GM21619 (cell line): ENCODE results near the gene HDAC4.
A peak's percentile ranks its signal among the peaks of the same experiment; 100 is the strongest.

Source experiments
- ATAC-seq: cut with Tn5 transposase; IDR thresholded peaks from one replicate; pipeline ENCODE4 v1.9.1; 2021; ENCODE audit not compliant: unreplicated experiment

HDAC4 gene

DNA sequence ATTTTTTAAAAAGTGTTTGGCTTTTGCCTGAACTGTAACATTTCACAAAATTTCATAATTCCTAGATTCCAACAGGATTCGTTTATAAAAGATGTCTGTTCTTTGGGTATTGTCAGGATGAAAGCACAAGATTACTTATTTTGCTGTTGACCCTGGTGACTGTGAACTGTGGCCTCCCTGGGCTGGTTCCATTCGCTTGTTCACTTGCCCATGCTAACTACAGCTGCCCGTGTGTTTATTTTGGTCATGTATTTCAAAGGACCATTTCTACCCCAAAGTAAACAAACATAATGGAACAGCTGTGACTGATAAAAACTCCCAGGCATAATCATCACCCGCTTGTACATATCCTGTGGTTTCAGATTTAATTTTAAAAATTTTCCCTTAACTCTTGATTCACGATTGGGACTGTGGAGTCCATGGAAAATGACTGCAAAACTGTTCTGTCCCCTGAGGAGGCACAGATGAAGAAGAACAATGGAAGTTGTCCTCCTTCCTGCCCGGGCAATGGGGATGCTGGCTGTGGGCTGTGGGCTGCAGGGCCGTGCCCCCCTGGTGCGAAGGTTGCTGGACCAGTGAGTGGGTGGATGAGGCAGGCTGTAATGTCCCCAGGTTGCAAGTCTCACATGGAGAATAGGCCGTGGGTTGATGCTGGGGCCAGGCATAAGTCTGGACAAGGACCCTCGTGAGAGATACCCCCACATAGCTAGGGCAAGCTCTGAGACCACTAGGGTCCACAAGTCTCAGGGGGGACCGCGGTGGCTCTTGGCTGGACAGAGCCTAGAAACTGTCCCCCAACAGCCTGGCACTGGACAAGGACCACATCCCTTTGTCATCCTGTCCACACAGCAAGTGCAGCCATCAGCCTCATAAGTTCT lies 28.9 kb upstream of the HDAC4 start:
- no peak for ATAC-seq

- ATAC-seq, result no peak
These were observed 24.8 kb upstream of the HDAC4 start for GRCh38 chr2:239425631-239426030.

DNA sequence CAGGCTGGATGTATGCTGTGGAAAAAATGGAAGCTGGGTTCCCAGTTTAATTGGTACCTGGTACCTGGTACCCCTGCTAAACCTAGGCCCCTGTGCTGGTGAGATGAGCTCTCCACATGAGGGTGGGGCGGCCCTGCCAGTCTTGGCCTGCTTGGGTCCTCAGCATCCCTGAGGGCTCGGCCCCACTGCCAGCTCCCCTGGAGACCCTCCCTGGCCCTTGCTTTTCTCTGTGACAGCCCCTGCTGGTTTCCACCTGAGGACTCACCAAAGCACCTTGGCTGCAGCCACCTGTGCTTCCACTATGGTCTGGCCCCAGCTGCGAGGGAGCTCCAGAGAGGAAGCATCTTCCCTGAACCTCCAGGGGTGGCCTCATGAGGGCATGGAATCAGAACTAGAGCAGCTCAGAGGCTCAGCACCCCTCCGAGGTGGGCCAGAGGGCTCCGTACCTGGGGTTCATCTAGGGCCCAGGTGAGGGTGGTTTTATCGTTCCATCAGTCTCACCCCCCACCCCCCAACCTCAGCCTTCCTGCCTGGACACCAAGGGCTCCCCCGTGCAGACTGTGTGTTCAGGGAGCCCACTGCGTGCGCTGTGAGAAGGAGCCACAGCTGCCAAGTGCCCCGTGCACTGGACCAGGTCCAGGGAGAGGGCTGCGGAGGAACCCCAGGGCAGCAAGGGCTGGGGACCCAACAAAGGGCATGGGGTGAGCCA lies 23.7 kb upstream of the HDAC4 start:
- ATAC-seq, result no peak

GRCh38 chr2:239423551-239423950 lies 22.7 kb upstream of the HDAC4 start:
- ATAC-seq, result no peak

- no peak for ATAC-seq
These were observed 21.0 kb upstream of the HDAC4 start for GRCh38 chr2:239421851-239422250.

GRCh38 chr2:239420082-239420481 lies 19.3 kb upstream of the HDAC4 start:
- ATAC-seq, result no peak

GRCh38 chr2:239418918-239419317 lies 18.1 kb upstream of the HDAC4 start:
- ATAC-seq, result no peak

- no peak for ATAC-seq
These were observed 12.2 kb upstream of the HDAC4 start for GRCh38 chr2:239412905-239413603.

GRCh38 chr2:239411549-239412319 lies 10.9 kb upstream of the HDAC4 start:
- no peak for ATAC-seq

- no peak for ATAC-seq
These were observed 10.3 kb upstream of the HDAC4 start for GRCh38 chr2:239411117-239411516.

- ATAC-seq, result no peak
These were observed 9.2 kb upstream of the HDAC4 start for GRCh38 chr2:239409976-239410375.

GRCh38 chr2:239407112-239407511 lies 6.3 kb upstream of the HDAC4 start:
- ATAC-seq, result no peak

DNA sequence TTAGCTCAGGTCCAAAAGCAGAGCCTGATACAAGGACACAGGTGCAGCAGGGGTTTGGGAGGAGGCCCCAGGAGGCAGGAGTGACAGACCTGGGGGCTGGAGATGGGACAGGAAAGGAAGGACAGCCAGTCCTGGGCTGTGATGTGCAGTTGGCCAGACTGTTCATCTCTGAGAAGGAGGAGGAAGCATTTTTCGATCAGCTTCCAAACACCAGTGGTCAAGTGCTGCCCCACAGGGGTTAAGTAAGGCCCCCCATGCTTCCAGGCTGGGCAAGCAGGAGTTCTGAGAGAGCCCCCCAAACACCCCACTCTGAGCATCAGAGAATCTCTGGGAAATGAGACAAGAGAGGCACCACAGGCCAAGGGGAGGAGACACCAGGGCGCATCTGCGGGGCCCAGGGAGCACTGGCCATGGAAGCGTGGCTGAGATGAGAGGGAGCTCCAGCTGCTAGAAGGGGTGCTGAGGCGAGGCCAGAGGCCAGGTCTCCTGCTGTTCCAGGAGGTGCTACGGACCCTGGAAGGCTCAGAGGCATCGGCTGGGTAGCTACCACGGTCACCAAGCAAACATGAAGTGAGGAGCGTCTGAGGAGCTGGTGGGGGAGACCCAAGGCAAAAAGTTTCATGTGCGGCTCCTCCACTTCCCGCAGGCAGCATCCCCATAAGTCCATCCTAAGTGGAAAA lies 5.6 kb upstream of the HDAC4 start:
- no peak for ATAC-seq

- no peak for ATAC-seq
These were observed 4.3 kb upstream of the HDAC4 start for GRCh38 chr2:239405071-239405470.

- no peak for ATAC-seq
These were observed 1.8 kb upstream of the HDAC4 start for GRCh38 chr2:239402666-239403065.

- ATAC-seq, result peak; percentile 7
These were observed 1.0 kb upstream of the HDAC4 start for GRCh38 chr2:239401881-239402233.

DNA sequence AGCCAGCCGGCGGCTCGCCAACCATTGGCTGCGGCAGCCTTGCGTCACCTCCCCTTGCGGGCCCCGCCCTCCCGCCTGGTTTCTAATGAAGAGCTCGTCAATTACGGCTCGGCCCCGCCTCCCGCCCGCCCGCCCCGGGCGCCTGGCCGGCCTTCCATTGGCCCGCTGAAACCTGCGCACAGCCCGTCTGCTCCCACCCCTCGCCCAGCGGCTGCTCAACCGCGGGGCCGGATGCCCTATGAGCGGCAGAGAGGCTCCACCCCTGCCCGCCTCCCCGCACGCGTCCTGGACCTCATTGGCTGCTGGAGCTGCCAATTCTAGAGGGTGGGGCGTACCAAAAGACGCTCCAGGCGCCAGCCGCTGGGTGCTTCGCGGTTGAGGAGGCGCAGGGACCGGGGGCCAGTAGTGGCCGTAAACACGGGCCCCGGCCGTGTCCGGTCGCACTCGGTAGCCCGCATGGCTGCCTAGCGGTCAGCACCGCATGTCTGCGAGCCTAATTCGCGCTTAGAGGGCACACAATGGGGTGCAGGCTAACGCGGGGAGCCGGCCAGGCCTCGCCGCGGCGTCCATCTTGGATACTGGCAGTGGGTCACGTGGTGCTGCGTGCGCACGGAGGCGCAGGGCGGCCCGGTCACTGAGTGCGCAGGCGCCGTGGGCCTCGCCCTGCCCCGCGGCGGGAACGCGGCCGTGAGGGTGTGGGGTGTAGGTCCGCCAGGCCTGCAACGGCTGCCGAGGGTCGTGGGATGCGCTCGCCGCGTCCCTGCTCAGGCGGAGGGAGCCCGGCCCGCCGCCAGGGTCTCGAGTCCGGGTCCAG lies 454 bp upstream of the HDAC4 start:
- ATAC-seq, result peak; percentile 88

DNA sequence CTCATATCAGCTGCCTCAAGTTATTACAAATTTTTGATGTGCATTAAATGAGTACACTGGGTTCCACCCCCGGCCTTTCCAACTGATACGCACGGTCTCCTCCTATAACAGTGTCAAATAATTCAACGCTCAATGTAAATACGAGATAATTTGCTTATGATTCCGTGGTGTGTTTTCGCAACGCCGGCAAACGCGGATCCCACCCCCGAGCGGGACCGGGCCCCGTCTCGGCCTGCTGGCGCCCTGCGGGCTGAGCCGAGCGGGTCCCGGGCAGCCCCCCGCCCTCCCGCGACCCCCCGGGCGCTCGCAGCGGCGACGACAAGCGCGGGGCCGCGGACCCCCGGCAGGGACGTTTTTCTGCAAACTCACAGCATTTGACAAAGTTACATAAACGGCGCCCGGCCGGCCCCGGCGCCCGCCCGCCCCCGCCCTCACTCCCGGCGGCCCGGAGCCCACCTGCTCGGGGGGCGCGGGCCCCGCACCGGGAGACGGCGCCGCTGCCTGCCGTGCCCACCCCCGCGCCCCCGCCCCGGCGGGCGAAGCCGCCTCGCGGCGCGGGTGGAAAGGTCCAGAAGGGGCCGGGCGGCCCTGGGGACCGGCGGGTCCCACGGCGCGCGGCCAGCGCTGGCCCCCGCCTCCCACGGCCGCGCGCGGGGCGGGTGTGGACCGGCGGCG lies 762 bp downstream of the HDAC4 start:
- ATAC-seq, result no peak

DNA sequence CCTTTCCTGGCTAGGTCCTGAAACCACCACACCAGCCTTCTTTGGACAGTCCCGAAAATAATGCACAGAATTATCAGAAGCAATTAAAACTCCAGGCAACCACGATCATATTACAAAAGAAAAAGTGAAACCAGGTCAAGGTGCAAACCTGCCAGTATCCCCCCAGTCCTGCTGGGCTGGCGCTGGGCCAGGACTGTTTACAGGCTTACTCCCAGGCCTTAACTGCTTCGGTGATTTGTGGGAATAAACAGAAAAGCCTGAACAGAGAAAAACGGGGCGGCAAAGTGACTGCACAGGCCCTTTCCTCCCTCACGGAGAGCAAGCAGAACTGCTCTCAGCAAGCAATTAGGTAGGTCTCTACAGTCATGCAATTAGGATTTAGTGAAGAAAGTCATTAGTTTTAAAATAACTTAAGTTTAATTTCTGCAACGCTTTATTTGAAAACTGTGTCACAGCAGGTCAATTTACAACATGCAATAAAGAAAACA lies 1.3 kb downstream of the HDAC4 start:
- ATAC-seq, result no peak
